Activated T-cell treated with anti-CD3 and anti-CD28 coated beads, Interleukin-2, amount 50 U/mL, for 24 hours (primary cell): Measurements from ENCODE around the gene ZC3H4.
"Not testable (repeated sequence)": the region's sequence is repeated elsewhere in the genome, so short reads cannot be mapped to it uniquely, and the experiment has no call there.

Experiments used
- DNase-seq: peaks from one replicate; pipeline ENCODE4 v3.0.0-alpha.2; 2020
- H3K27ac Mint-ChIP-seq: 2 replicates; pipeline ENCODE4 v1.8.0; 2020; ENCODE audit warnings: mild to moderate bottlenecking, mixed read lengths
- H3K27me3 Mint-ChIP-seq: 2 replicates; pipeline ENCODE4 v1.8.0; 2020; ENCODE audit warnings: mixed read lengths
- H3K36me3 Mint-ChIP-seq: 2 replicates; pipeline ENCODE4 v1.8.0; 2020; ENCODE audit warnings: low read depth, mixed read lengths
- H3K4me1 Mint-ChIP-seq: 2 replicates; pipeline ENCODE4 v1.8.0; 2020; ENCODE audit warnings: low read depth, mixed read lengths
- H3K4me3 Mint-ChIP-seq: 2 replicates; pipeline ENCODE4 v1.8.0; 2020; ENCODE audit warnings: mild to moderate bottlenecking, moderate library complexity, mixed read lengths
- H3K9me3 Mint-ChIP-seq: 2 replicates; pipeline ENCODE4 v1.8.0; 2020; ENCODE audit warnings: mixed read lengths

ZC3H4 gene

GRCh38 chr19:47071731-47072130 lies 41.8 kb downstream of the ZC3H4 start:
- H3K4me3 Mint-ChIP-seq: no peak overlapping the region
- no peaks in the 10 kb centered on the region for H3K9me3 Mint-ChIP-seq
- H3K36me3 Mint-ChIP-seq: peaks cover 92% of the 10 kb centered on the region
- peaks cover 3% of the 10 kb centered on the region for H3K4me1 Mint-ChIP-seq
- peak overlapping the region; percentile 1 for H3K27ac Mint-ChIP-seq
- no peak for DNase-seq
- no peaks in the 10 kb centered on the region for H3K27me3 Mint-ChIP-seq

- Mint-ChIP-seq H3K27ac (no peak overlapping the region), H3K4me1 (peaks cover 3% of the 10 kb centered on the region), H3K27me3 (no peaks in the 10 kb centered on the region), H3K36me3 (peaks cover 89% of the 10 kb centered on the region), H3K9me3 (no peaks in the 10 kb centered on the region), H3K4me3 (no peak overlapping the region)
- DNase-seq: no peak
Observed at GRCh38 chr19:47070756-47071155, 42.8 kb downstream of the ZC3H4 start.

GRCh38 chr19:47069795-47070194 lies 43.8 kb downstream of the ZC3H4 start:
- H3K27me3 Mint-ChIP-seq: no peaks in the 10 kb centered on the region
- H3K9me3 Mint-ChIP-seq: no peaks in the 10 kb centered on the region
- DNase-seq: no peak
- no peak overlapping the region for H3K4me3 Mint-ChIP-seq
- H3K27ac Mint-ChIP-seq: peak overlapping the region; percentile 20
- no peaks in the 10 kb centered on the region for H3K4me1 Mint-ChIP-seq
- H3K36me3 Mint-ChIP-seq: peaks cover 89% of the 10 kb centered on the region

- DNase-seq: no peak
- Mint-ChIP-seq H3K36me3 (peaks cover 89% of the 10 kb centered on the region), H3K27me3 (no peaks in the 10 kb centered on the region), H3K27ac (no peak overlapping the region), H3K4me3 (no peak overlapping the region), H3K4me1 (no peaks in the 10 kb centered on the region), H3K9me3 (no peaks in the 10 kb centered on the region)
Observed at GRCh38 chr19:47068876-47069406, 44.6 kb downstream of the ZC3H4 start.

GRCh38 chr19:47068246-47068645 lies 45.3 kb downstream of the ZC3H4 start:
- Mint-ChIP-seq H3K9me3 (no peaks in the 10 kb centered on the region), H3K27me3 (no peaks in the 10 kb centered on the region), H3K4me1 (no peaks in the 10 kb centered on the region), H3K27ac (no peak overlapping the region), H3K36me3 (peaks cover 86% of the 10 kb centered on the region), H3K4me3 (no peak overlapping the region)
- DNase-seq: no peak

GRCh38 chr19:47067215-47067847 lies 46.2 kb downstream of the ZC3H4 start:
- no peak for DNase-seq

GRCh38 chr19:47066376-47067214 lies 47.0 kb downstream of the ZC3H4 start:
- Mint-ChIP-seq H3K9me3 (no peaks in the 10 kb centered on the region), H3K4me1 (no peaks in the 10 kb centered on the region), H3K27me3 (no peaks in the 10 kb centered on the region), H3K36me3 (peaks cover 71% of the 10 kb centered on the region), H3K27ac (no peak overlapping the region), H3K4me3 (no peak overlapping the region)
- no peak for DNase-seq

More at GRCh38 chr19:47067215-47067847, 46.2 kb downstream of the ZC3H4 start:
- Mint-ChIP-seq H3K4me3 (no peak overlapping the region), H3K36me3 (peaks cover 77% of the 10 kb centered on the region), H3K27me3 (no peaks in the 10 kb centered on the region), H3K4me1 (no peaks in the 10 kb centered on the region), H3K27ac (no peak overlapping the region), H3K9me3 (no peaks in the 10 kb centered on the region)

GRCh38 chr19:47065242-47065641 lies 48.3 kb downstream of the ZC3H4 start:
- H3K27me3 Mint-ChIP-seq: no peaks in the 10 kb centered on the region
- no peak overlapping the region for H3K27ac Mint-ChIP-seq
- H3K4me1 Mint-ChIP-seq: no peaks in the 10 kb centered on the region
- no peaks in the 10 kb centered on the region for H3K9me3 Mint-ChIP-seq
- no peak for DNase-seq
- no peak overlapping the region for H3K4me3 Mint-ChIP-seq
- peaks cover 57% of the 10 kb centered on the region for H3K36me3 Mint-ChIP-seq

- no peaks in the 10 kb centered on the region for H3K4me1 Mint-ChIP-seq
- H3K27me3 Mint-ChIP-seq: no peaks in the 10 kb centered on the region
- H3K9me3 Mint-ChIP-seq: no peaks in the 10 kb centered on the region
- H3K27ac Mint-ChIP-seq: no peak overlapping the region
- no peak overlapping the region for H3K4me3 Mint-ChIP-seq
- DNase-seq: no peak
- H3K36me3 Mint-ChIP-seq: peaks cover 44% of the 10 kb centered on the region
Observed at GRCh38 chr19:47063874-47064273, 49.7 kb downstream of the ZC3H4 start.

- peaks cover 1% of the 10 kb centered on the region for H3K36me3 Mint-ChIP-seq
- no peaks in the 10 kb centered on the region for H3K9me3 Mint-ChIP-seq
- H3K4me1 Mint-ChIP-seq: no peaks in the 10 kb centered on the region
- H3K27me3 Mint-ChIP-seq: no peaks in the 10 kb centered on the region
- DNase-seq: no peak
- no peak overlapping the region for H3K4me3 Mint-ChIP-seq
- H3K27ac Mint-ChIP-seq: no peak overlapping the region
Observed at GRCh38 chr19:47058621-47059022, 55.0 kb downstream of the ZC3H4 start.

GRCh38 chr19:47057328-47057727 lies 56.2 kb downstream of the ZC3H4 start:
- Mint-ChIP-seq H3K4me1 (no peaks in the 10 kb centered on the region), H3K4me3 (no peak overlapping the region), H3K9me3 (no peaks in the 10 kb centered on the region), H3K27ac (peak overlapping the region; percentile 18), H3K36me3 (no peaks in the 10 kb centered on the region), H3K27me3 (no peaks in the 10 kb centered on the region)
- DNase-seq: no peak

- Mint-ChIP-seq H3K36me3 (no peaks in the 10 kb centered on the region), H3K9me3 (no peaks in the 10 kb centered on the region), H3K4me3 (no peak overlapping the region), H3K27me3 (no peaks in the 10 kb centered on the region), H3K27ac (no peak overlapping the region), H3K4me1 (no peaks in the 10 kb centered on the region)
- DNase-seq: no peak
Observed at GRCh38 chr19:47056411-47056810, 57.2 kb downstream of the ZC3H4 start.

GRCh38 chr19:47050562-47050961 lies 63.0 kb downstream of the ZC3H4 start:
- H3K27ac Mint-ChIP-seq, H3K4me3 Mint-ChIP-seq, H3K27me3 Mint-ChIP-seq, DNase-seq, H3K9me3 Mint-ChIP-seq, H3K36me3 Mint-ChIP-seq: not testable (repeated sequence)
- peaks cover 18% of the 10 kb centered on the region for H3K4me1 Mint-ChIP-seq

GRCh38 chr19:47049307-47049700 lies 64.3 kb downstream of the ZC3H4 start:
- H3K36me3 Mint-ChIP-seq: peaks cover 7% of the 10 kb centered on the region
- peak overlapping the region; percentile 88 for H3K27ac Mint-ChIP-seq
- H3K4me1 Mint-ChIP-seq: peaks cover 18% of the 10 kb centered on the region
- no peak for DNase-seq
- H3K9me3 Mint-ChIP-seq: no peaks in the 10 kb centered on the region
- no peaks in the 10 kb centered on the region for H3K27me3 Mint-ChIP-seq
- peak overlapping the region; percentile 89 for H3K4me3 Mint-ChIP-seq

- peak; percentile 77 for DNase-seq
- no peaks in the 10 kb centered on the region for H3K27me3 Mint-ChIP-seq
- H3K9me3 Mint-ChIP-seq: no peaks in the 10 kb centered on the region
- peaks cover 7% of the 10 kb centered on the region for H3K36me3 Mint-ChIP-seq
- H3K4me1 Mint-ChIP-seq: peaks cover 18% of the 10 kb centered on the region
- H3K27ac Mint-ChIP-seq: peak overlapping the region; percentile 94
- peak overlapping the region; percentile 89 for H3K4me3 Mint-ChIP-seq
Observed at GRCh38 chr19:47047763-47048405, 65.7 kb downstream of the ZC3H4 start.
